HG03139 (cell line): Measurements from ENCODE around the gene CDYL2.

Experiments
- ATAC-seq: cut with Tn5 transposase; IDR thresholded peaks from one replicate; pipeline ENCODE4 v1.9.1; 2021; ENCODE audit not compliant: unreplicated experiment

The CDYL2 gene

GRCh38 chr16:80563066-80563465, 241.3 kb downstream of the CDYL2 start:
- no peak for ATAC-seq

GRCh38 chr16:80559369-80559768, 245.0 kb downstream of the CDYL2 start:
- ATAC-seq = no peak

GRCh38 chr16:80557037-80557436, 247.4 kb downstream of the CDYL2 start:
- ATAC-seq = no peak

GRCh38 chr16:80556481-80556880, 247.9 kb downstream of the CDYL2 start:
- no peak for ATAC-seq

- no peak for ATAC-seq
Measured at GRCh38 chr16:80554033-80554432, 250.4 kb downstream of the CDYL2 start.

- ATAC-seq = no peak
Measured at GRCh38 chr16:80552277-80552676, 252.1 kb downstream of the CDYL2 start.
